NB4 (cell line): ENCODE data around the gene MPP3.

Experiments
- CTCF ChIP-seq: IDR thresholded peaks from one replicate; pipeline ENCODE4 v1.5.1; 2012; ENCODE audit warnings: low read depth, low read length
- MAX ChIP-seq: IDR thresholded peaks from 2 replicates; pipeline ENCODE4 v1.6.1; 2011; ENCODE audit warnings: low read depth, low read length
- POLR2A ChIP-seq: IDR thresholded peaks from 2 replicates; pipeline ENCODE4 v1.6.1; 2011; ENCODE audit warnings: mild to moderate bottlenecking; ENCODE audit not compliant: insufficient read length; ENCODE audit errors: extremely low read depth

- TF ChIP-seq MAX (no peak), CTCF (no peak), POLR2A (no peak)
Observed at GRCh38 chr17:43849116-43849515, 16.2 kb upstream of the MPP3 start.
